Endothelial cell (in vitro differentiated cells): Measurements from ENCODE around the gene DCANP1. TPM values are rescaled to one million over a fixed set of nuclear protein-coding genes. Genes with fewer than 3 reads are reported as not detected.
A peak's percentile ranks its signal among the peaks of the same experiment; 100 is the strongest.

Experiments used
- DNase-seq: peaks from one replicate; pipeline ENCODE4 v3.0.0; 2021; ENCODE audit warnings: low spot score
- H3K27ac Mint-ChIP-seq: one replicate; pipeline ENCODE4 v1.8.0; 2021; ENCODE audit warnings: mixed read lengths, inconsistent platforms; ENCODE audit not compliant: unreplicated experiment
- H3K27me3 Mint-ChIP-seq: one replicate; pipeline ENCODE4 v1.8.0; 2021; ENCODE audit warnings: mild to moderate bottlenecking, moderate library complexity, mixed read lengths, inconsistent platforms; ENCODE audit not compliant: unreplicated experiment
- H3K36me3 Mint-ChIP-seq: one replicate; pipeline ENCODE4 v1.8.0; 2021; ENCODE audit warnings: mild to moderate bottlenecking, low read depth, mixed read lengths, inconsistent platforms; ENCODE audit not compliant: unreplicated experiment
- H3K4me1 Mint-ChIP-seq: one replicate; pipeline ENCODE4 v1.8.0; 2021; ENCODE audit warnings: mild to moderate bottlenecking, mixed read lengths, inconsistent platforms; ENCODE audit not compliant: unreplicated experiment
- H3K4me3 Mint-ChIP-seq: one replicate; pipeline ENCODE4 v1.8.0; 2021; ENCODE audit warnings: mild to moderate bottlenecking, mixed read lengths, inconsistent platforms; ENCODE audit not compliant: unreplicated experiment
- H3K9me3 Mint-ChIP-seq: one replicate; pipeline ENCODE4 v1.8.0; 2021; ENCODE audit warnings: mixed read lengths, inconsistent platforms; ENCODE audit not compliant: unreplicated experiment
- total RNA-seq: library from RNA; stranded (reverse); fragmentation: NEBNext Ultra II Directional; extraction: Animal tissue kit (Norgen Biotek cat#: 25700); gene quantifications from one replicate; pipeline ENCODE4 v1.2.1, GENCODE V29; 2021; ENCODE audit not compliant: unreplicated experiment
- TF ChIP-seq, protein P1 (sequence below): fragments of 200-600 bp; sonication (generic); IDR thresholded peaks from one replicate; pipeline ENCODE4 v1.5.0; 2021; ENCODE audit warnings: antibody characterized with exemption; ENCODE audit not compliant: unreplicated experiment

Gene DCANP1
- total RNA-seq, 1 donor from 2014 or later: not detected

DNA sequence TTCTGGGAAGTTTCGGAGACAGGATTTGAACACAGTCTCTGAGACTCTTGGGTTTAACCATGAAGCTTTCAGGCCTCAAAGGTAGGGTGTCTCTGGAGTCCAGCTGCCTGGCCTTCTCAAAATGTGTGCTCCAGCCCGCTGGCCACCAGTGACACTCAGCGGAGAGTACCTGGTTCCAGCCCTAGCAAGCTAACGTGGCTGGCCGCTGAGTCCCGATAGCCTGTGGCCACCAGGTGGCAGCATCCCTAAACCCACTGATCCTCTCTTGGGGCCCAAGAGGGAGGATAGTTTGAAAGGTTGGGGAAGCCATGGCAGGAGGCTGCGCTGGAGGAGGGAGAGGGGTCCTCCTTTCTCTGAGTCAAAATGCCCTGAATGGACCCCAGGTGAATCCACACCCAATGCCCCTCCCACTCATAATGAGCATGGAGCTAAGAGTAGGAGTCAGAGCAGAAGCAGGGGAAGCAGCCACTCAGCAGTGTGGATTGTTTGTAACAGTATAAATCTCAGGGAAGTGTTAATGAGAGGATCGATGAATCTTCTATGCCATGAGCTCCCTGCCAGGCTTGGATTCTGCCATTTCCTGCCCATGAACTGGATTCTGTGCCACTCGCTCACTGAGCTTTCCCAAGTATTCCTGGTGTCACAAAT is 10.4 kb upstream of the DCANP1 start:
- peak; percentile 81 for DNase-seq
- H3K4me3 Mint-ChIP-seq: no peak overlapping the region

DNA sequence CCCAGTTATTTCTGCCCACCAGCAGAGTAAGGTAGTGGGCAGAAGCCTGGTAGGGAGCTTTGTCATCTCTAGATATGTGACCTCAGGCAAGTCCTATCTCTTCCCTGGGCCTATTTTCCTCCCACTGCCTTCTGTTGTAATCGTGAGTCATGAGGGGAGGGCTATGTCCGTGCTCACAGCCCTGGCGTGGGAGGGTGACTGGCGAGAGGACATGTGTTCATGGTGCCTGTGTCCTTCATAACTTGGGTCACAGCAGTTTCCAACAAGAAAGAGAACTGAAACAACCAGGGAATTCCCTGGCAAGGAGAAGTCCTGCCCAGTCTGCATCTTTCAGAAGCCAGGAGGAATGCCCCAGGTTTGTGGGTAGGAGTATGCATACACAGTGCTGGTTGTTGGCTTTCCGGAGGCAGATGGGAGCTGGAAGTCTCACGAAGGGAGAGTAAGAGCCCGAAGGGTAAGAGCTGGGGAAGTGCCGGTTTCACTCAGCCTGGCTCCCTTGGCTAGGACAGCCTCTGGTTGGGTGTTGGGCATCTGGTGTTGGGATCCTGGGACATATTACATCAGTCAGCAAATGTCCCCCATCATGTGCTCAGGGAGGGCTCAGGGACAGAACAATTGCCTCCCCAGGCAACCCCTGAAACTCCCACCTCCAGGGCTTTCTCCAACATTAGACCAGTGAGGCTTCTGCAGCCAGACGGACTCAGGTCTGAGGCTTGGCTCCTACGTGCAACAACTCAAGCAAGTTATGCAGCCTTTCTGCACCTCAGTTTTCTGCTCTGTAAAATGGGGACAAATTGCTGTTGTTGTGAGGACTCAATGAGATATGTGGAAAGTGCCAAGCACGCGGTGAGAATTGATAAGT is 9.3 kb upstream of the DCANP1 start:
- no peak overlapping the region for H3K27ac Mint-ChIP-seq
- TF ChIP-seq, protein P1, sequence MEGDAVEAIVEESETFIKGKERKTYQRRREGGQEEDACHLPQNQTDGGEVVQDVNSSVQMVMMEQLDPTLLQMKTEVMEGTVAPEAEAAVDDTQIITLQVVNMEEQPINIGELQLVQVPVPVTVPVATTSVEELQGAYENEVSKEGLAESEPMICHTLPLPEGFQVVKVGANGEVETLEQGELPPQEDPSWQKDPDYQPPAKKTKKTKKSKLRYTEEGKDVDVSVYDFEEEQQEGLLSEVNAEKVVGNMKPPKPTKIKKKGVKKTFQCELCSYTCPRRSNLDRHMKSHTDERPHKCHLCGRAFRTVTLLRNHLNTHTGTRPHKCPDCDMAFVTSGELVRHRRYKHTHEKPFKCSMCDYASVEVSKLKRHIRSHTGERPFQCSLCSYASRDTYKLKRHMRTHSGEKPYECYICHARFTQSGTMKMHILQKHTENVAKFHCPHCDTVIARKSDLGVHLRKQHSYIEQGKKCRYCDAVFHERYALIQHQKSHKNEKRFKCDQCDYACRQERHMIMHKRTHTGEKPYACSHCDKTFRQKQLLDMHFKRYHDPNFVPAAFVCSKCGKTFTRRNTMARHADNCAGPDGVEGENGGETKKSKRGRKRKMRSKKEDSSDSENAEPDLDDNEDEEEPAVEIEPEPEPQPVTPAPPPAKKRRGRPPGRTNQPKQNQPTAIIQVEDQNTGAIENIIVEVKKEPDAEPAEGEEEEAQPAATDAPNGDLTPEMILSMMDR: no peak

More for the DNA sequence above, 10.4 kb upstream of the DCANP1 start:
- H3K27me3 Mint-ChIP-seq: peaks cover 3% of the 10 kb centered on the region
- no peaks in the 10 kb centered on the region for H3K36me3 Mint-ChIP-seq
- H3K27ac Mint-ChIP-seq: no peak overlapping the region
- TF ChIP-seq, protein P1: peak; percentile 80
- peaks cover 5% of the 10 kb centered on the region for H3K4me1 Mint-ChIP-seq
- H3K9me3 Mint-ChIP-seq: no peaks in the 10 kb centered on the region

GRCh38 chr5:135455876-135456237 is 8.7 kb upstream of the DCANP1 start:
- no peak overlapping the region for H3K4me3 Mint-ChIP-seq
- peaks cover 5% of the 10 kb centered on the region for H3K27me3 Mint-ChIP-seq
- no peaks in the 10 kb centered on the region for H3K36me3 Mint-ChIP-seq
- peaks cover 3% of the 10 kb centered on the region for H3K4me1 Mint-ChIP-seq
- TF ChIP-seq, protein P1: no peak
- no peak overlapping the region for H3K27ac Mint-ChIP-seq
- DNase-seq: no peak
- H3K9me3 Mint-ChIP-seq: no peaks in the 10 kb centered on the region

More for the DNA sequence above, 9.3 kb upstream of the DCANP1 start:
- Mint-ChIP-seq H3K4me3 (no peak overlapping the region), H3K9me3 (no peaks in the 10 kb centered on the region), H3K27me3 (peaks cover 3% of the 10 kb centered on the region), H3K4me1 (peaks cover 3% of the 10 kb centered on the region), H3K36me3 (no peaks in the 10 kb centered on the region)
- no peak for DNase-seq

- H3K4me3 Mint-ChIP-seq: no peak overlapping the region
- no peaks in the 10 kb centered on the region for H3K36me3 Mint-ChIP-seq
- H3K27me3 Mint-ChIP-seq: peaks cover 5% of the 10 kb centered on the region
- TF ChIP-seq, protein P1: no peak
- H3K9me3 Mint-ChIP-seq: no peaks in the 10 kb centered on the region
- no peak for DNase-seq
- no peaks in the 10 kb centered on the region for H3K4me1 Mint-ChIP-seq
- H3K27ac Mint-ChIP-seq: no peak overlapping the region
These were observed 7.8 kb upstream of the DCANP1 start for GRCh38 chr5:135454946-135455345.

DNA sequence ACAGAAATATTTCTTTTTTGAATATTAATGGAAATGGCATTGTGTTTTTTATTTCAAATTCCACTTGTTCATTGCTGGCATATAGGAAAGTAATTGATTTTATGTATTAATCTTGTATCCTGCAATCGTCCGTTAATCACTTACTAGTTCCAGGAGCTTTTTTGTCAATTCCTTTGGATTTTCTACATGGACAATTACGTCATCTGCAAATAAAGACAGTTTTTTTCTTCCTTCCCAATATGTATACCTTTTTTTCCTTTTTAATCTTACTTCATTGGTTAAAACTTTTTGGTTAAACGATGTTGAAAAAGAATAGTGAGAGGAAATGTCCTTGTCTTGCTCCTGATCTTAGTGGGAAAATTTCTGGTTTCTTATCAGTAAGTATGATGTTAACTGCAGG is 6.5 kb upstream of the DCANP1 start:
- Mint-ChIP-seq H3K27me3 (peaks cover 5% of the 10 kb centered on the region), H3K36me3 (no peaks in the 10 kb centered on the region), H3K27ac (no peak overlapping the region), H3K4me1 (peaks cover 5% of the 10 kb centered on the region), H3K9me3 (no peaks in the 10 kb centered on the region), H3K4me3 (no peak overlapping the region)
- no peak for DNase-seq
- TF ChIP-seq, protein P1: no peak
